Gastroesophageal sphincter (tissue), 3 donors: ENCODE data around the gene NAGPA.

ENCODE experiments used
- POLR2AphosphoS5 ChIP-seq: sonication (generic); formaldehyde crosslinking; IDR thresholded peaks from one replicate; pipeline ENCODE4 v1.6.1; 2017; ENCODE audit warnings: antibody characterized with exemption
- TF ChIP-seq, protein P1 (sequence below), 4 experiments: fragments of 200-600 bp in 2 of 4; fragments of 450-650 bp in 2 of 4; sonication (generic) in 1 of 4; IDR thresholded peaks; one replicate each; pipeline ENCODE4 v1.5.1; 2017 to 2019; ENCODE audit warnings: antibody characterized with exemption in 4 of 4, mild to moderate bottlenecking in 2 of 4, moderate library complexity in 2 of 4

DNA sequence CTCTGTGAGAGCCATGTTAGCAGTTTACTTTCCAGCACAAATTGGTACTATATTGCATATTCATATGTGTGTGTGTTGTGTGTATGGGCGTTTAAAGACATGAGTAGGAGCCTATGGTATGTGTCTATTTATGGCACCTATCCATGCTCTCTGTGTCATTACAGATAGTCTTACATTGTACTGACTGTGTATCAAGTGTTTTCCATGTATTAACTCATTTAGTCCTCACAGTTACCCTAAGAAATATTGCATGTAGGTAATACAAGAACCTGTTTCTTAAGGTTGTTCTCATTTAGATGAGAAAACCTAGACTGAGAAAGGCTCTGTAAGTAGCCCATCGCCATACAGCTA lies 39.5 kb upstream of the NAGPA start:
- TF ChIP-seq POLR2AphosphoS5 = no peak
- TF ChIP-seq, protein P1, sequence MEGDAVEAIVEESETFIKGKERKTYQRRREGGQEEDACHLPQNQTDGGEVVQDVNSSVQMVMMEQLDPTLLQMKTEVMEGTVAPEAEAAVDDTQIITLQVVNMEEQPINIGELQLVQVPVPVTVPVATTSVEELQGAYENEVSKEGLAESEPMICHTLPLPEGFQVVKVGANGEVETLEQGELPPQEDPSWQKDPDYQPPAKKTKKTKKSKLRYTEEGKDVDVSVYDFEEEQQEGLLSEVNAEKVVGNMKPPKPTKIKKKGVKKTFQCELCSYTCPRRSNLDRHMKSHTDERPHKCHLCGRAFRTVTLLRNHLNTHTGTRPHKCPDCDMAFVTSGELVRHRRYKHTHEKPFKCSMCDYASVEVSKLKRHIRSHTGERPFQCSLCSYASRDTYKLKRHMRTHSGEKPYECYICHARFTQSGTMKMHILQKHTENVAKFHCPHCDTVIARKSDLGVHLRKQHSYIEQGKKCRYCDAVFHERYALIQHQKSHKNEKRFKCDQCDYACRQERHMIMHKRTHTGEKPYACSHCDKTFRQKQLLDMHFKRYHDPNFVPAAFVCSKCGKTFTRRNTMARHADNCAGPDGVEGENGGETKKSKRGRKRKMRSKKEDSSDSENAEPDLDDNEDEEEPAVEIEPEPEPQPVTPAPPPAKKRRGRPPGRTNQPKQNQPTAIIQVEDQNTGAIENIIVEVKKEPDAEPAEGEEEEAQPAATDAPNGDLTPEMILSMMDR (IDR thresholded peaks at IDR 0.05) = no peak
